Activated naive CD4-positive, alpha-beta T cell treated with Interleukin-2 at 50 U/mL for 16 hours (primary cell): ENCODE data around the gene KLHDC8A.
"Not testable (repeated sequence)": the region's sequence is repeated elsewhere in the genome, so short reads cannot be mapped to it uniquely, and the experiment has no call there.

Experiments used
- DNase-seq: peaks from one replicate; pipeline ENCODE4 v3.0.0-alpha.2; 2020

KLHDC8A gene

GRCh38 chr1:205356440-205357139, at the start of gene KLHDC8A:
KLHDC8A (minus strand) TSS chr1:205356922; CDS start chr1:205343604, 13,318 bp downstream.
- no peak for DNase-seq

GRCh38 chr1:205406252-205406651, 49.5 kb upstream of the KLHDC8A start:
- DNase-seq = not testable (repeated sequence)

- DNase-seq = not testable (repeated sequence)
Observed at GRCh38 chr1:205404484-205404883, 47.8 kb upstream of the KLHDC8A start.

GRCh38 chr1:205398586-205398985, 41.9 kb upstream of the KLHDC8A start:
- no peak for DNase-seq

GRCh38 chr1:205396967-205397616, 40.4 kb upstream of the KLHDC8A start:
- DNase-seq = no peak

- DNase-seq = no peak
Observed at GRCh38 chr1:205395616-205396015, 38.9 kb upstream of the KLHDC8A start.

- DNase-seq = no peak
Observed at GRCh38 chr1:205392650-205393049, 35.9 kb upstream of the KLHDC8A start.

GRCh38 chr1:205391386-205391785, 34.7 kb upstream of the KLHDC8A start:
- no peak for DNase-seq

GRCh38 chr1:205387845-205388244, 31.1 kb upstream of the KLHDC8A start:
- no peak for DNase-seq

- DNase-seq = not testable (repeated sequence)
Observed at GRCh38 chr1:205382990-205383389, 26.3 kb upstream of the KLHDC8A start.

- no peak for DNase-seq
Observed at GRCh38 chr1:205382561-205382960, 25.8 kb upstream of the KLHDC8A start.

- DNase-seq = no peak
Observed at GRCh38 chr1:205381305-205381704, 24.6 kb upstream of the KLHDC8A start.

- no peak for DNase-seq
Observed at GRCh38 chr1:205380882-205381281, 24.2 kb upstream of the KLHDC8A start.

GRCh38 chr1:205379056-205379455, 22.3 kb upstream of the KLHDC8A start:
- DNase-seq = no peak

- DNase-seq = no peak
Observed at GRCh38 chr1:205377355-205377754, 20.6 kb upstream of the KLHDC8A start.

GRCh38 chr1:205376739-205377138, 20.0 kb upstream of the KLHDC8A start:
- no peak for DNase-seq

GRCh38 chr1:205375835-205376545, 19.3 kb upstream of the KLHDC8A start:
- DNase-seq = no peak

GRCh38 chr1:205374210-205375078, 17.7 kb upstream of the KLHDC8A start:
- DNase-seq = no peak

GRCh38 chr1:205373798-205374175, 17.1 kb upstream of the KLHDC8A start:
- DNase-seq = no peak

GRCh38 chr1:205373022-205373797, 16.5 kb upstream of the KLHDC8A start:
- no peak for DNase-seq

GRCh38 chr1:205371871-205372660, 15.3 kb upstream of the KLHDC8A start:
- DNase-seq = no peak
